GM21360 (cell line): Measurements from ENCODE around the gene SPATA16.
"Not testable (repeated sequence)": the region's sequence is repeated elsewhere in the genome, so short reads cannot be mapped to it uniquely, and the experiment has no call there.

Experiments used
- ATAC-seq: cut with Tn5 transposase; IDR thresholded peaks from one replicate; pipeline ENCODE4 v1.9.1; 2021; ENCODE audit warnings: mild to moderate bottlenecking, moderate library complexity; ENCODE audit not compliant: unreplicated experiment

Gene SPATA16

GRCh38 chr3:173065543-173065981 lies 75.5 kb downstream of the SPATA16 start:
- peak; percentile 63 for ATAC-seq

GRCh38 chr3:173064631-173065030 lies 76.4 kb downstream of the SPATA16 start:
- no peak for ATAC-seq

- no peak for ATAC-seq
Observed at GRCh38 chr3:173058229-173058628, 82.8 kb downstream of the SPATA16 start.

- no peak for ATAC-seq
Observed at GRCh38 chr3:173055228-173055933, 85.7 kb downstream of the SPATA16 start.

- no peak for ATAC-seq
Observed at GRCh38 chr3:173049360-173049759, 91.7 kb downstream of the SPATA16 start.

GRCh38 chr3:173045770-173046382 lies 95.2 kb downstream of the SPATA16 start:
- no peak for ATAC-seq

GRCh38 chr3:173044998-173045397 lies 96.0 kb downstream of the SPATA16 start:
- no peak for ATAC-seq

GRCh38 chr3:173043757-173044156 lies 97.3 kb downstream of the SPATA16 start:
- ATAC-seq = no peak

- no peak for ATAC-seq
Observed at GRCh38 chr3:173038484-173038871, 102.6 kb downstream of the SPATA16 start.

- ATAC-seq = no peak
Observed at GRCh38 chr3:173037840-173038483, 103.1 kb downstream of the SPATA16 start.

GRCh38 chr3:173030273-173030672 lies 110.8 kb downstream of the SPATA16 start:
- no peak for ATAC-seq

GRCh38 chr3:173028351-173028750 lies 112.7 kb downstream of the SPATA16 start:
- no peak for ATAC-seq

GRCh38 chr3:173027429-173027828 lies 113.6 kb downstream of the SPATA16 start:
- ATAC-seq = no peak

- ATAC-seq = no peak
Observed at GRCh38 chr3:173025941-173026340, 115.1 kb downstream of the SPATA16 start.

- no peak for ATAC-seq
Observed at GRCh38 chr3:173021547-173022185, 119.4 kb downstream of the SPATA16 start.

- not testable (repeated sequence) for ATAC-seq
Observed at GRCh38 chr3:173020128-173020527, 120.9 kb downstream of the SPATA16 start.

GRCh38 chr3:173019378-173019777 lies 121.7 kb downstream of the SPATA16 start:
- ATAC-seq = no peak

- ATAC-seq = no peak
Observed at GRCh38 chr3:173018758-173019157, 122.3 kb downstream of the SPATA16 start.

- no peak for ATAC-seq
Observed at GRCh38 chr3:173013219-173013832, 127.7 kb downstream of the SPATA16 start.

- ATAC-seq = no peak
Observed at GRCh38 chr3:173009410-173009809, 131.6 kb downstream of the SPATA16 start.

- no peak for ATAC-seq
Observed at GRCh38 chr3:173008978-173009377, 132.1 kb downstream of the SPATA16 start.
